Kidney (tissue), 14 donors: ENCODE results near the gene DDX39A. TPM values are rescaled to one million over a fixed set of nuclear protein-coding genes. Genes with fewer than 3 reads are reported as not detected.
"Not testable (repeated sequence)": the region's sequence is repeated elsewhere in the genome, so short reads cannot be mapped to it uniquely, and the experiment has no call there.

Experiments used
- DNase-seq, 5 donors: peaks; one replicate each; pipeline ENCODE4 v3.0.0-alpha.2; 2013 to 2020
- FAIRE-seq: peaks from 2 replicates; lab custom pipeline; 2012; peaks lifted over from hg19 to GRCh38; lab: Jason Lieb, UNC
- H3K27ac ChIP-seq, 2 donors: one replicate each; pipeline ENCODE4 v1.7.0; 2013; ENCODE audit warnings: low read depth in 2 of 2, low read length in 2 of 2, inconsistent platforms in 1 of 2
- H3K27me3 ChIP-seq: one replicate; pipeline ENCODE4 v1.7.1; 2013; ENCODE audit warnings: low read length, inconsistent platforms; ENCODE audit not compliant: control insufficient read depth, insufficient read depth
- H3K36me3 ChIP-seq, 3 donors: one replicate each; pipeline versions ENCODE4 v1.7.0 to v1.7.1; 2013; ENCODE audit warnings: low read length in 3 of 3, control low read depth in 1 of 3, inconsistent platforms in 1 of 3; ENCODE audit not compliant: insufficient read depth in 3 of 3, control insufficient read depth in 2 of 3
- H3K4me1 ChIP-seq, 3 donors: one replicate each; pipeline versions ENCODE4 v1.7.0 to v1.7.1; 2013; ENCODE audit warnings: low read length in 3 of 3, inconsistent platforms in 1 of 3, low read depth in 1 of 3; ENCODE audit not compliant: control insufficient read depth in 2 of 3, insufficient read depth in 2 of 3
- H3K4me3 ChIP-seq, 3 donors: one replicate each; pipeline versions ENCODE4 v1.7.0 to v1.8.1; 2013; ENCODE audit warnings: low read length in 3 of 3, control low read depth in 1 of 3, inconsistent platforms in 1 of 3
- H3K9ac ChIP-seq, 3 donors: one replicate each; pipeline versions ENCODE4 v1.7.0 to v1.7.1; 2013; ENCODE audit warnings: low read length in 3 of 3, control low read depth in 1 of 3, inconsistent platforms in 1 of 3
- H3K9me3 ChIP-seq, 3 donors: one replicate each; pipeline versions ENCODE4 v1.7.0 to v1.7.1; 2013; ENCODE audit warnings: low read length in 3 of 3, control low read depth in 1 of 3, inconsistent platforms in 1 of 3; ENCODE audit not compliant: control insufficient read depth in 2 of 3, insufficient read depth in 1 of 3
- CTCF ChIP-seq: IDR thresholded peaks from 3 replicates; pipeline ENCODE4 v1.5.1; 2012; ENCODE audit warnings: mild to moderate bottlenecking, moderate library complexity, borderline replicate concordance; ENCODE audit not compliant: insufficient read depth; ENCODE audit errors: extremely low read depth
- intact Hi-C: fragments of 100-400 bp; cut with DNase I; formaldehyde crosslinking; loops from one replicate; pipeline ENCODE4 v1.11.1; 2022
- polyA plus RNA-seq: library from polyadenylated mRNA; stranded (reverse); fragments of 350-450 nt; fragmentation: Illumina TruSeq; extraction: RNeasy Lipid Tissue Mini Kit (QIAGEN cat#74804); gene quantifications from one replicate; pipeline ENCODE4 v1.2.3, GENCODE V29; 2014; ENCODE audit warnings: low read depth, low replicate concordance; ENCODE audit not compliant: insufficient read depth
- total RNA-seq: library from RNA; stranded (reverse); fragmentation: NEBNext Ultra II Directional; extraction: Animal tissue kit (Norgen Biotek cat#: 25700); gene quantifications from one replicate; pipeline ENCODE4 v1.2.1, GENCODE V29; 2021
- donor health status: control.
- donor health status: control.
- donor health status: control.
- donor health status: control.
- donor health status: control.
- donor health status: DM: yes; HTN: yes; CAD: no.
- donor health status: Normal renal cell carcinoma (clear cell type).

DDX39A gene
- total and polyA plus RNA-seq, 2 donors from 2014 or later: 35.6 to 53.8 TPM

- intact Hi-C loops: no loop called here
- TF ChIP-seq CTCF: no peak
- Histone ChIP-seq H3K9me3 (no peaks in the 10 kb centered on the region), H3K36me3 (peaks cover 0 to 18% (median 3%) of the 10 kb centered on the region in 3 donors), H3K4me3 (no peak overlapping the region), H3K27ac (no peak overlapping the region), H3K4me1 (no peaks in the 10 kb centered on the region), H3K27me3 (no peaks in the 10 kb centered on the region), H3K9ac (no peak overlapping the region)
- DNase-seq (no peak), FAIRE-seq (no peak)
These were observed 44.6 kb upstream of the DDX39A start for GRCh38 chr19:14463747-14464146.

- H3K27me3 ChIP-seq, FAIRE-seq, DNase-seq, H3K9ac ChIP-seq, H3K9me3 ChIP-seq, H3K27ac ChIP-seq, intact Hi-C loops, H3K4me1 ChIP-seq, H3K4me3 ChIP-seq: not testable (repeated sequence)
- H3K36me3 ChIP-seq: peaks cover 0 to 23% (median 0%) of the 10 kb centered on the region in 3 donors
These were observed 43.3 kb upstream of the DDX39A start for GRCh38 chr19:14462401-14462800.

- H3K27ac ChIP-seq: no peak overlapping the region
- DNase-seq (no peak), FAIRE-seq (no peak)
- intact Hi-C loops: no loop called here
- no peaks in the 10 kb centered on the region for H3K4me1 ChIP-seq
- no peak overlapping the region for H3K9ac ChIP-seq
- peaks cover 0 to 20% (median 0%) of the 10 kb centered on the region in 3 donors for H3K36me3 ChIP-seq
- no peaks in the 10 kb centered on the region for H3K9me3 ChIP-seq
- H3K27me3 ChIP-seq: no peaks in the 10 kb centered on the region
- no peak for TF ChIP-seq CTCF
- no peak overlapping the region for H3K4me3 ChIP-seq
These were observed 41.8 kb upstream of the DDX39A start for GRCh38 chr19:14460935-14461334.

- Histone ChIP-seq H3K9me3 (no peaks in the 10 kb centered on the region), H3K27ac (no peak overlapping the region), H3K9ac (no peak overlapping the region), H3K4me1 (no peaks in the 10 kb centered on the region), H3K36me3 (peaks cover 0 to 19% (median 0%) of the 10 kb centered on the region in 3 donors), H3K4me3 (no peak overlapping the region), H3K27me3 (no peaks in the 10 kb centered on the region)
- FAIRE-seq: no peak
- TF ChIP-seq CTCF: no peak
- intact Hi-C loops: no loop called here
- DNase-seq: no peak
These were observed 40.6 kb upstream of the DDX39A start for GRCh38 chr19:14459703-14460102.

GRCh38 chr19:14452303-14452702 is 33.2 kb upstream of the DDX39A start:
- H3K9me3 ChIP-seq, H3K27me3 ChIP-seq, H3K4me3 ChIP-seq, DNase-seq, H3K4me1 ChIP-seq, H3K27ac ChIP-seq, H3K9ac ChIP-seq, FAIRE-seq, intact Hi-C loops: not testable (repeated sequence)
- peaks cover 3 to 22% (median 14%) of the 10 kb centered on the region in 3 donors for H3K36me3 ChIP-seq
